Heart right ventricle (tissue), 16 donors: ENCODE data around the gene ZNF780B. TPM values are rescaled to one million over a fixed set of nuclear protein-coding genes. Genes with fewer than 3 reads are reported as not detected.

ENCODE experiments used
- ATAC-seq, 8 donors: fragments of 200-7000 bp; cut with Tn5 transposase; one replicate each; pipeline ENCODE4 v1.9.1; 2020; ENCODE audit warnings: mild to moderate bottlenecking in 8 of 8, moderate library complexity in 8 of 8, moderate number of reproducible peaks in 1 of 8
- DNase-seq, 2 donors: peaks; one replicate each; pipeline ENCODE4 v3.0.0-alpha.2; 2020
- H3K27ac ChIP-seq, 10 donors: fragments of 200-600 bp; sonication (generic) in 2 of 10; one replicate each; pipeline versions ENCODE4 v1.5.0 to v1.8.0; 2020 to 2022; ENCODE audit warnings: mild to moderate bottlenecking in 3 of 10
- H3K27me3 ChIP-seq, 7 donors: fragments of 200-600 bp; one replicate each; pipeline ENCODE4 v1.8.0; 2021 to 2022; ENCODE audit warnings: mild to moderate bottlenecking in 2 of 7
- H3K36me3 ChIP-seq, 9 donors: fragments of 200-600 bp; sonication (generic) in 1 of 9; one replicate each; pipeline versions ENCODE4 v1.5.0 to v1.8.0; 2020 to 2022; ENCODE audit warnings: mild to moderate bottlenecking in 2 of 9
- H3K4me1 ChIP-seq, 9 donors: fragments of 200-600 bp; sonication (generic) in 1 of 9; one replicate each; pipeline versions ENCODE4 v1.5.0 to v1.8.0; 2020 to 2022; ENCODE audit warnings: mild to moderate bottlenecking in 4 of 9
- H3K4me3 ChIP-seq, 10 donors: fragments of 200-600 bp; sonication (generic) in 2 of 10; one replicate each; pipeline versions ENCODE4 v1.5.0 to v1.8.0; 2020 to 2022; ENCODE audit warnings: mild to moderate bottlenecking in 7 of 10, moderate library complexity in 2 of 10
- H3K9me3 ChIP-seq, 11 donors: fragments of 200-600 bp in 10 of 11; sonication (generic) in 2 of 11; one replicate each; pipeline versions ENCODE4 v1.5.0 to v1.8.0; 2013 to 2022; ENCODE audit warnings: mild to moderate bottlenecking in 2 of 11, control low read depth in 1 of 11, moderate library complexity in 1 of 11
- CTCF ChIP-seq, 9 donors: fragments of 200-600 bp; sonication (generic) in 2 of 9; IDR thresholded peaks; one replicate each; pipeline versions ENCODE4 v1.5.0 to v1.8.0; 2021 to 2022; ENCODE audit warnings: antibody characterized with exemption in 9 of 9, mild to moderate bottlenecking in 5 of 9, moderate library complexity in 1 of 9
- WGBS, 2 donors: extraction: QIAGEN DNeasy Blood & Tissue Kit; methylation state at CpG; one replicate each; pipeline ENCODE4 v1.1.7; 2013; ENCODE audit warnings: inconsistent platforms in 1 of 2; 5-methylcytosine and 5-hydroxymethylcytosine counted together
- intact Hi-C, 10 donors: fragments of 100-400 bp; cut with DNase I; formaldehyde crosslinking; loops; one replicate each; pipeline versions ENCODE4 v1.11.1 to v1.14.2; 2022
- polyA plus RNA-seq, 2 donors: library from polyadenylated mRNA; stranded (reverse); fragments of 200-250 nt; gene quantifications; one replicate each; pipeline ENCODE4 v1.2.3, GENCODE V29; 2013
- total RNA-seq, 10 donors: library from RNA; stranded (reverse); fragmentation: NEBNext Ultra II Directional in 3 of 10; extraction: Animal tissue kit (Norgen Biotek cat#: 25700) in 3 of 10; gene quantifications; one replicate each; pipeline versions ENCODE4 v1.2.1 to v1.2.4, GENCODE V29; 2021 to 2023
- donor health status: Arrhythmogenic right ventricular cardiomyopathy.
- donor health status: ischemic (EF 13 %, LVEDD 7.1; RV severe dilation, severe dysfunction).
- donor health status: healthy with polysubstance abuse.
- donor health status: DM: no; HTN: yes; CAD: no.
- donor health status: DM: no; HTN: no; CAD: no.
- donor health status: ischemic (EF 25% LVEDD 6.9; RV normal size, moderate dysfunction).
- donor health status: ischemic (EF 25% LVEDD 5.7; RV mildly dilated, moderate dysfunction).
- donor health status: healthy.
- donor health status: DM: yes; HTN: yes; CAD: no.
- donor health status: Ischemic cardiomyopathy.
- donor health status: ischemic (EF 35%, LVEDD 5.7; RV mildly dilated, moderate dysfunction).
- donor health status: nonischemic (EF 11% LVEDD 7.7; RV severe dilation, severe dysfunction).
- donor health status: DM: yes; HTN: yes; CAD: no.
- donor health status: PGD.
- donor health status: ischemic (EF 29% LVEDD 5.4; RV normal size, mild dysfunction).
- donor health status: nonischemic (EF 23%, LVEDD 6.1; RV moderate dilation, normal function).

The ZNF780B gene
- total and polyA plus RNA-seq, 12 donors = 3.1 to 29.7 (median 24.5) TPM

- Histone ChIP-seq H3K4me3 (peak overlapping the region in 9 of 10 donors; percentile 64 to 83 (median 71)), H3K36me3 (peaks cover 0 to 32% (median 0%) of the 10 kb centered on the region in 9 donors), H3K9me3 (peaks cover 0 to 12% (median 0%) of the 10 kb centered on the region in 11 donors), H3K4me1 (peaks cover 0 to 24% (median 18%) of the 10 kb centered on the region in 9 donors), H3K27ac (peak overlapping the region; percentile 82 to 95 (median 91)), H3K27me3 (no peaks in the 10 kb centered on the region)
- TF ChIP-seq CTCF (IDR thresholded peaks at IDR 0.05) = no peak
- DNase-seq (no peak), ATAC-seq (peak in 6 of 8 donors; percentile 6 to 23 (median 15))
- WGBS, 2 donors = 69 to 77% methylated on average over 5 of the region's 5 CpGs
- intact Hi-C loops = loop anchor here in 4 of 10 donors (2.0 kb wide), 2 partner anchors 25 to 27 kb away; partner anchors contain the start of gene PSMC4 (in 3 of the 4)
Observed at GRCh38 chr19:39997638-39998216, 58.3 kb downstream of the ZNF780B start.

GRCh38 chr19:39996811-39997637 lies 59.0 kb downstream of the ZNF780B start, which contains the start of gene ZNF546:
Gene ZNF546 (plus strand): TSS chr19:39997060. CDS start chr19:39998327, 1,267 bp downstream.
- H3K27ac ChIP-seq = peak within 1 kb of the TSS; percentile 82 to 95 (median 91)
- intact Hi-C loops = loop anchor here in 4 of 10 donors (2.0 kb wide), 2 partner anchors 24 to 26 kb away; partner anchors contain the start of gene PSMC4 (in 3 of the 4)

GRCh38 chr19:39996218-39996810 lies 59.7 kb downstream of the ZNF780B start:
- peak overlapping the region; percentile 82 to 95 (median 91) for H3K27ac ChIP-seq
- H3K36me3 ChIP-seq = peaks cover 0 to 30% (median 0%) of the 10 kb centered on the region in 9 donors
- no peak for DNase-seq
- peak; percentile 14 to 59 (median 51) for ATAC-seq
- H3K27me3 ChIP-seq = no peaks in the 10 kb centered on the region
- H3K4me3 ChIP-seq = peak overlapping the region; percentile 64 to 83 (median 72)
- H3K9me3 ChIP-seq = peaks cover 0 to 12% (median 0%) of the 10 kb centered on the region in 11 donors
- TF ChIP-seq CTCF (IDR thresholded peaks at IDR 0.05) = no peak
- 10% methylated on average over 19 of the region's 19 CpGs for WGBS, 2 donors
- H3K4me1 ChIP-seq = peaks cover 0 to 24% (median 18%) of the 10 kb centered on the region in 9 donors
- intact Hi-C loops = loop anchor here in 4 of 10 donors (2.0 kb wide), 2 partner anchors 24 to 26 kb away; partner anchors contain the start of gene PSMC4 (in 3 of the 4)

More at GRCh38 chr19:39996811-39997637, 59.0 kb downstream of the ZNF780B start, which contains the start of gene ZNF546:
- peak; percentile 91 to 94 for DNase-seq
- Histone ChIP-seq H3K36me3 (peaks cover 0 to 32% (median 0%) of the 10 kb centered on the region in 9 donors), H3K4me1 (peaks cover 0 to 24% (median 18%) of the 10 kb centered on the region in 9 donors), H3K4me3 (peak within 1 kb of the TSS; percentile 64 to 83 (median 72)), H3K9me3 (peaks cover 0 to 12% (median 0%) of the 10 kb centered on the region in 11 donors), H3K27me3 (no peaks in the 10 kb centered on the region)
- WGBS, 2 donors = 3 to 5% methylated on average over 53 of the region's 53 CpGs
- TF ChIP-seq CTCF (IDR thresholded peaks at IDR 0.05) = no peak
- ATAC-seq = peak; percentile 98 to 100 (median 99)
